T-cell (primary cell): ENCODE data around the gene GRAMD2B. TPM values are rescaled to one million over a fixed set of nuclear protein-coding genes. Genes with fewer than 3 reads are reported as not detected.

Experiments
- ATAC-seq, 4 experiments: fragments of 200-7000 bp in 3 of 4; fragments of 150-1000 bp in 1 of 4; cut with Tn5 transposase; replicated peaks in 1 of 4; 1 replicate in 3 of 4; 2 replicates in 1 of 4; pipeline ENCODE4 v1.10.0; 2021; ENCODE audit warnings: moderate library complexity in 3 of 4, mild to moderate bottlenecking in 2 of 4, moderate number of reproducible peaks in 1 of 4
- CTCF ChIA-PET, 2 donors: fragments of 300-600 bp; sonication (Branson Sonifier 250); formaldehyde crosslinking; loops; one replicate each; lab custom pipeline; 2022; ENCODE audit warnings: antibody characterized with exemption in 2 of 2; lab: Charles Lee
- POLR2A ChIA-PET, 2 donors: fragments of 300-600 bp; sonication (Branson Sonifier 250); formaldehyde crosslinking; loops; one replicate each; lab custom pipeline; 2022; ENCODE audit warnings: antibody characterized with exemption in 2 of 2; lab: Charles Lee
- DNase-seq, 35 experiments: peaks; one replicate each; pipeline versions ENCODE4 v3.0.0 to v3.0.0-alpha.2; 2013 to 2023
- H3K27ac ChIP-seq: one replicate; pipeline ENCODE4 v1.5.1; 2013; ENCODE audit warnings: low read length
- H3K27me3 ChIP-seq, 2 experiments: replicated peaks in 1 of 2; 1 replicate in 1 of 2; 2 replicates in 1 of 2; pipeline versions ENCODE4 v1.6.1 to v1.7.0; 2013; ENCODE audit warnings: low read length in 1 of 2, mixed read lengths in 1 of 2; ENCODE audit not compliant: control insufficient read depth in 2 of 2, insufficient read depth in 2 of 2; ENCODE audit errors: extremely low read depth in 1 of 2
- H3K36me3 ChIP-seq, 2 donors: 1 replicate in 1 of 2; 2 replicates in 1 of 2; pipeline versions ENCODE4 v1.6.1 to v1.7.0; 2013; ENCODE audit warnings: low read length in 1 of 2; ENCODE audit not compliant: control insufficient read depth in 2 of 2, insufficient read depth in 1 of 2; ENCODE audit errors: extremely low read depth in 1 of 2
- H3K4me1 ChIP-seq, 2 experiments: 1 replicate in 1 of 2; 2 replicates in 1 of 2; pipeline versions ENCODE4 v1.6.1 to v1.7.0; 2013; ENCODE audit warnings: low read length in 2 of 2, mixed read lengths in 1 of 2; ENCODE audit not compliant: insufficient read depth in 2 of 2, control insufficient read depth in 1 of 2; ENCODE audit errors: extremely low read depth in 1 of 2
- H3K4me3 ChIP-seq, 2 donors: 1 replicate in 1 of 2; 2 replicates in 1 of 2; pipeline versions ENCODE4 v1.5.1 to v1.7.0; 2013; ENCODE audit warnings: mild to moderate bottlenecking in 2 of 2, low read length in 1 of 2, moderate library complexity in 1 of 2; ENCODE audit not compliant: control insufficient read depth in 1 of 2; ENCODE audit errors: extremely low read depth in 1 of 2
- H3K9me3 ChIP-seq: 2 replicates; pipeline ENCODE4 v1.7.0; 2013
- H3K27ac Mint-ChIP-seq, 2 donors: one replicate each; pipeline ENCODE4 v1.8.0; 2020 to 2021; ENCODE audit warnings: mild to moderate bottlenecking in 2 of 2, mixed read lengths in 2 of 2
- H3K27me3 Mint-ChIP-seq, 2 donors: one replicate each; pipeline ENCODE4 v1.8.0; 2021 to 2022; ENCODE audit warnings: mixed read lengths in 2 of 2
- H3K36me3 Mint-ChIP-seq: one replicate; pipeline ENCODE4 v1.8.0; 2021; ENCODE audit warnings: mixed read lengths
- H3K4me1 Mint-ChIP-seq, 3 donors: one replicate each; pipeline ENCODE4 v1.8.0; 2020 to 2022; ENCODE audit warnings: mixed read lengths in 3 of 3, mild to moderate bottlenecking in 1 of 3
- H3K4me3 Mint-ChIP-seq, 3 donors: one replicate each; pipeline ENCODE4 v1.8.0; 2020 to 2022; ENCODE audit warnings: mild to moderate bottlenecking in 3 of 3, mixed read lengths in 3 of 3, moderate library complexity in 3 of 3
- H3K9me3 Mint-ChIP-seq, 3 donors: one replicate each; pipeline ENCODE4 v1.8.0; 2020 to 2022; ENCODE audit warnings: mixed read lengths in 3 of 3
- WGBS: methylation state at CpG from one replicate; pipeline ENCODE4 v1.1.5; 2013; ENCODE audit warnings: missing lambda C conversion rate; ENCODE audit not compliant: insufficient coverage; 5-methylcytosine and 5-hydroxymethylcytosine counted together
- total RNA-seq, 35 experiments: library from RNA in 6 of 35; stranded (reverse) in 6 of 35; fragments of 120-200 nt in 1 of 35; gene quantifications; one replicate each; pipeline versions ENCODE4 v1.2.1 to v1.2.4 and lab custom pipeline; 2013 to 2026

GRAMD2B gene
- total RNA-seq, 5 donors from 2014 or later (not counting 1 experiment from before 2014, with no cell fraction given) = 5.7 to 14.1 (median 6.0) TPM

- Histone ChIP-seq H3K4me3 (no peak overlapping the region), H3K4me1 (peaks cover 16 to 19% of the 10 kb centered on the region in 2 experiments), H3K36me3 (peaks cover 0 to 4% of the 10 kb centered on the region in 2 donors), H3K9me3 (no peaks in the 10 kb centered on the region), H3K27ac (no peak overlapping the region), H3K27me3 (no peaks in the 10 kb centered on the region)
- ChIA-PET CTCF (no interaction called here), POLR2A (no interaction called here)
- no peak for DNase-seq
- peaks cover 25% of the 10 kb centered on the region for H3K36me3 Mint-ChIP-seq
- no peak overlapping the region for H3K27ac Mint-ChIP-seq
- H3K9me3 Mint-ChIP-seq = no peaks in the 10 kb centered on the region
- ATAC-seq = no peak
- no CpG with 5 or more reads among the region's 1 CpG for WGBS
- H3K4me3 Mint-ChIP-seq = no peak overlapping the region
- peaks cover 44 to 48% (median 48%) of the 10 kb centered on the region in 3 donors for H3K4me1 Mint-ChIP-seq
- H3K27me3 Mint-ChIP-seq = no peaks in the 10 kb centered on the region
Observed at GRCh38 chr5:126454535-126454934, 31.3 kb downstream of the GRAMD2B start.

DNA sequence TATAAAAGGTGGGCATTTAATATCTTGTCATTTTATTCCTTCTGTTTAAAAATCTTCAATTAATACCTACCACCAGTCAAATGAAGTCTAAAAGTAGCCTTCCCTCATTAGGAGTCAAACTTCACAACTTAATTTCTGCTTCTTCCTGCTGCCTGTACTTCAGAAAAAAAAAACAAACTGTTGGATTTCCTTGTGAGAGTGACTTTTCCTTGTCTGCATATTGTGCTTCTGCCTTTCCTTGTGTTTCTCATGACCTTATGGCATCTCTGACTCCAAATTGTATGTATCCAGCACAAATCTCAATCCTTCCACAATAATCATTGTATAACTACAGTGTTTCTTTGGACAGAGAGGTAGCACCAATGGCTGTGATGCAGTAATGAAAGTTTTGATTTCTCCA is 32.1 kb downstream of the GRAMD2B start:
- no peak for DNase-seq
- Mint-ChIP-seq H3K27ac (no peak overlapping the region), H3K4me1 (peaks cover 36 to 41% (median 41%) of the 10 kb centered on the region in 3 donors), H3K27me3 (no peaks in the 10 kb centered on the region), H3K4me3 (no peak overlapping the region), H3K36me3 (peaks cover 25% of the 10 kb centered on the region), H3K9me3 (no peaks in the 10 kb centered on the region)
- Histone ChIP-seq H3K4me1 (peaks cover 14 to 19% of the 10 kb centered on the region in 2 experiments), H3K9me3 (no peaks in the 10 kb centered on the region), H3K4me3 (no peak overlapping the region), H3K27me3 (no peaks in the 10 kb centered on the region), H3K27ac (no peak overlapping the region), H3K36me3 (peaks cover 0 to 4% of the 10 kb centered on the region in 2 donors)
- POLR2A ChIA-PET = interaction anchor here in 1 of 2 donors (1.0 kb wide), 1 partner anchor 10 kb away, joined by 3 read pairs; no protein-coding TSS in a partner anchor
- no peak for ATAC-seq
- CTCF ChIA-PET = interaction anchor here in 1 of 2 donors (0.6 kb wide), 1 partner anchor 65 kb away, joined by 3 read pairs; no protein-coding TSS in a partner anchor

- Histone ChIP-seq H3K4me3 (no peak overlapping the region), H3K4me1 (peaks cover 10 to 15% of the 10 kb centered on the region in 2 experiments), H3K36me3 (peaks cover 0 to 4% of the 10 kb centered on the region in 2 donors), H3K9me3 (no peaks in the 10 kb centered on the region), H3K27ac (no peak overlapping the region), H3K27me3 (no peaks in the 10 kb centered on the region)
- ATAC-seq (no peak), DNase-seq (no peak)
- POLR2A ChIA-PET = interaction anchor here in 1 of 2 donors (1.0 kb wide), 1 partner anchor 9 kb away, joined by 3 read pairs; no protein-coding TSS in a partner anchor
- H3K9me3 Mint-ChIP-seq = no peaks in the 10 kb centered on the region
- peaks cover 29% of the 10 kb centered on the region for H3K36me3 Mint-ChIP-seq
- H3K27ac Mint-ChIP-seq = no peak overlapping the region
- H3K4me3 Mint-ChIP-seq = no peak overlapping the region
- CTCF ChIA-PET = interaction anchor here in 1 of 2 donors (0.6 to 1.0 kb wide), 2 partner anchors 45 to 64 kb away, joined by 3 read pairs; no protein-coding TSS in a partner anchor
- no CpG with 5 or more reads among the region's 1 CpG for WGBS
- H3K27me3 Mint-ChIP-seq = no peaks in the 10 kb centered on the region
- peaks cover 32 to 36% (median 36%) of the 10 kb centered on the region in 3 donors for H3K4me1 Mint-ChIP-seq
Observed at GRCh38 chr5:126455728-126456127, 32.5 kb downstream of the GRAMD2B start.

- CTCF ChIA-PET = interaction anchor here in 1 of 2 donors (1.0 kb wide), 1 partner anchor 44 kb away, joined by 3 read pairs; no protein-coding TSS in a partner anchor
- no peak for DNase-seq
- Histone ChIP-seq H3K27me3 (no peaks in the 10 kb centered on the region), H3K27ac (no peak overlapping the region), H3K4me1 (peaks cover 6 to 9% of the 10 kb centered on the region in 2 experiments), H3K9me3 (no peaks in the 10 kb centered on the region), H3K36me3 (peaks cover 0 to 4% of the 10 kb centered on the region in 2 donors), H3K4me3 (no peak overlapping the region)
- no peak for ATAC-seq
- Mint-ChIP-seq H3K27me3 (no peaks in the 10 kb centered on the region), H3K4me3 (no peak overlapping the region), H3K4me1 (peaks cover 26 to 30% (median 30%) of the 10 kb centered on the region in 3 donors), H3K36me3 (peaks cover 33% of the 10 kb centered on the region), H3K27ac (peak overlapping the region in 1 of 2 donors; percentile 22), H3K9me3 (no peaks in the 10 kb centered on the region)
- POLR2A ChIA-PET = interaction anchor here in 1 of 2 donors (1.0 kb wide), 1 partner anchor 9 kb away, joined by 3 read pairs; no protein-coding TSS in a partner anchor
- no CpG with 5 or more reads among the region's 6 CpGs for WGBS
Observed at GRCh38 chr5:126456217-126456820, 33.1 kb downstream of the GRAMD2B start.

GRCh38 chr5:126460459-126460858 is 37.2 kb downstream of the GRAMD2B start:
- Histone ChIP-seq H3K9me3 (no peaks in the 10 kb centered on the region), H3K4me3 (no peak overlapping the region), H3K27ac (no peak overlapping the region), H3K4me1 (peaks cover 2 to 4% of the 10 kb centered on the region in 2 experiments), H3K36me3 (peaks cover 0 to 4% of the 10 kb centered on the region in 2 donors), H3K27me3 (no peaks in the 10 kb centered on the region)
- CTCF ChIA-PET = interaction anchor here in 1 of 2 donors (0.9 kb wide), 1 partner anchor 40 kb away, joined by 3 read pairs; no protein-coding TSS in a partner anchor
- DNase-seq (no peak), ATAC-seq (no peak)
- peaks cover 33% of the 10 kb centered on the region for H3K36me3 Mint-ChIP-seq
- no peak overlapping the region for H3K27ac Mint-ChIP-seq
- H3K9me3 Mint-ChIP-seq = no peaks in the 10 kb centered on the region
- 100% methylated on average over 3 of the region's 4 CpGs for WGBS
- POLR2A ChIA-PET = interaction anchor here in 1 of 2 donors (0.7 kb wide), 1 partner anchor 106 kb away, joined by 4 read pairs; no protein-coding TSS in a partner anchor
- no peaks in the 10 kb centered on the region for H3K27me3 Mint-ChIP-seq
- peaks cover 29 to 40% (median 29%) of the 10 kb centered on the region in 3 donors for H3K4me1 Mint-ChIP-seq
- no peak overlapping the region for H3K4me3 Mint-ChIP-seq

DNA sequence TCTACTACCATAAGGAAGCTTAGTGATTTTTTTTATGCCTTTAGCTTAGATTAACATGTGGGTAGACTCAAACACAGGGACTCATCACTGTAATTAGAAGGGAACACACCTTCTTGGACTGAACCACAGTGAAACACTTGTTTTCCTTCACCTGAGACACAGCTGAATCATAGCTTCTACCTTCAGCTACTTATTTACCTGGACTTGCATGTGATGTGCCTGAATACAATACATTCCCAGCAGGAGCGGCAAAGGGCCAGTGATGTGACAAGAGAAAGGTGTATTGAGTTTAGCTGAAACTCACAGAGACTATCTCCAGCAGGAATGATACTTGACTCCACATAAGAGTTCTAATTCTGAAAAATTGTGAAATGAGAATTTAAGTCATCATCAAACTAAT is 37.8 kb downstream of the GRAMD2B start:
- no CpG with 5 or more reads among the region's 1 CpG for WGBS
- Mint-ChIP-seq H3K27ac (no peak overlapping the region), H3K9me3 (no peaks in the 10 kb centered on the region), H3K4me1 (peaks cover 29 to 40% (median 29%) of the 10 kb centered on the region in 3 donors), H3K27me3 (no peaks in the 10 kb centered on the region), H3K4me3 (no peak overlapping the region), H3K36me3 (peaks cover 33% of the 10 kb centered on the region)
- ATAC-seq (no peak), DNase-seq (no peak)
- no peak overlapping the region for H3K27ac ChIP-seq
- peaks cover 2 to 4% of the 10 kb centered on the region in 2 experiments for H3K4me1 ChIP-seq
- peaks cover 0 to 4% of the 10 kb centered on the region in 2 donors for H3K36me3 ChIP-seq
- H3K4me3 ChIP-seq = no peak overlapping the region
- no peaks in the 10 kb centered on the region for H3K9me3 ChIP-seq
- ChIA-PET POLR2A (interaction anchor here in 1 of 2 donors (0.7 kb wide), 1 partner anchor 106 kb away, joined by 4 read pairs; no protein-coding TSS in a partner anchor), CTCF (interaction anchor here in 1 of 2 donors (0.9 kb wide), 1 partner anchor 39 kb away, joined by 3 read pairs; no protein-coding TSS in a partner anchor)
- no peaks in the 10 kb centered on the region for H3K27me3 ChIP-seq
